HG03469 (cell line): ENCODE data around the gene CACNA1H.
"Not testable (repeated sequence)": the region's sequence is repeated elsewhere in the genome, so short reads cannot be mapped to it uniquely, and the experiment has no call there.

Source experiments
- ATAC-seq: cut with Tn5 transposase; IDR thresholded peaks from one replicate; pipeline ENCODE4 v1.9.1; 2021; ENCODE audit warnings: mild to moderate bottlenecking, moderate library complexity, moderate number of reproducible peaks; ENCODE audit not compliant: unreplicated experiment

Gene CACNA1H

DNA sequence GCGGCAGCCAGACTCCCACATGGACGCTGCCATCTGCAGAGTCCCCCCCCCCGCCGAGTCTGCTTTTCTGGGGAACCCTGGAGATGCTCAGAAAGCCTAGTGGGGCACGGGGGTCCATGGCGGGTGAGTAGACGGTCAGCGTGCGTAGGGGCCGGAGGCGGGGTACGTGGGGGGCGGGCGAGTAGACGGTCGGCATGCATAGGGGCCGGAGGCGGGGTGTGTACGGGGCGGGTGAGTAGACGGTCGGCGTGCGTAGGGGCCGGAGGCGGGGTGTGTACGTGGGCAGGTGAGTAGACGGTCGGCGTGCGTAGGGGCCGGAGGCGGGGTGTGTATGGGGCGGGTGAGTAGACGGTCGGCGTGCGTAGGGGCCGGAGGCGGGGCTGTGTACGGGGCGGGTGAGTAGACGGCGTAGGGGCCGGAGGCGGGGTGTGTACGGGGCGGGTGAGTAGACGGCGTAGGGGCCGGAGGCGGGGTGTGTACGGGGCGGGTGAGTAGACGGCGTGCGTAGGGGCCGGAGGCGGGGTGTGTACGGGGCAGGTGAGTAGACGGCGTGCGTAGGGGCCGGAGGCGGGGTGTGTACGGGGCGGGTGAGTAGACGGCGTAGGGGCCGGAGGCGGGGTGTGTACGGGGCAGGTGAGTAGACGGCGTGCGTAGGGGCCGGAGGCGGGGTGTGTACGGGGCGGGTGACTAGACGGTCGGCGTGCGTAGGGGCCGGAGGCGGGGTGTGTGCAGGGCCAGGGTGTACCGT lies 32.7 kb downstream of the CACNA1H start:
- not testable (repeated sequence) for ATAC-seq

DNA sequence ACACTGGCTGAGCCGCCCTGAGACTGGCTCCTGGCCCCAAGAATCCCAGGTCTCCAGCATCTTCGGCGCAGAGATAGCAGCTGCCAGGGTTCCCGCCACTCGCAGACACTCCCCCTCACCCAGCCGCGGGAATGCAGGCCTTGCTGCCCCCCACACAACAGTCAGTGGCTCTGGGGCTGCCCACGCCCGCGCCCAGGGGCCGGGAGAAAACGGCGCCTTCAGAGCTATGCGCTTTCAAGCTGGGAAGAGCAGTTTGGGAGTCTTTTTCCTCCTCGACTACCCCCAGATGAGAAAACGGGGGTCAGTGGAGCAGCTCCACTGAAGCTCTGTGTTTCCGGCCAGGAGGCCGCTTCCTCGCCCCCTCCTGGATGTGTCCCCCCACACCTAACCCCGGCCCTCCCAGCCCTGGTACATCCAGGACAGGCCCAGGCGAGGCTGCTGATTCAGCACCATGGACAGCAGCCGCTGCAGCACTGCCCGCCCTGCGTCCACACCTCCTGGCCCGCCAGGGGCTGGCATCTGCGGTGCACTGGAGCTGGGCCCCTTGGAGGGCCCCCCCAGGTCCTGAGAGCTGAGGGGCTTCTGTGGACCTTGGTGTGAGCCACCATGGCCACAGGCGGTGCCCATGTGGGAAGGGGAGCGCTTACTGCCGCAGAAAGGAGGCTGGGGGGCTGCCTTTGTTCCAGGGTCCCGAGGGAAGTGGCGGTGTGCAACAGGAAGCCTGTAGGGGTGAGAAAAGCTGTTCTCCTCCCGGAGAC lies 35.7 kb downstream of the CACNA1H start:
- no peak for ATAC-seq

GRCh38 chr16:1189455-1189854 lies 36.5 kb downstream of the CACNA1H start:
- no peak for ATAC-seq

GRCh38 chr16:1190789-1191188 lies 37.9 kb downstream of the CACNA1H start:
- ATAC-seq, result not testable (repeated sequence)

GRCh38 chr16:1192384-1193073 lies 39.6 kb downstream of the CACNA1H start:
- no peak for ATAC-seq

- no peak for ATAC-seq
Observed at GRCh38 chr16:1193143-1193824, 40.4 kb downstream of the CACNA1H start.

DNA sequence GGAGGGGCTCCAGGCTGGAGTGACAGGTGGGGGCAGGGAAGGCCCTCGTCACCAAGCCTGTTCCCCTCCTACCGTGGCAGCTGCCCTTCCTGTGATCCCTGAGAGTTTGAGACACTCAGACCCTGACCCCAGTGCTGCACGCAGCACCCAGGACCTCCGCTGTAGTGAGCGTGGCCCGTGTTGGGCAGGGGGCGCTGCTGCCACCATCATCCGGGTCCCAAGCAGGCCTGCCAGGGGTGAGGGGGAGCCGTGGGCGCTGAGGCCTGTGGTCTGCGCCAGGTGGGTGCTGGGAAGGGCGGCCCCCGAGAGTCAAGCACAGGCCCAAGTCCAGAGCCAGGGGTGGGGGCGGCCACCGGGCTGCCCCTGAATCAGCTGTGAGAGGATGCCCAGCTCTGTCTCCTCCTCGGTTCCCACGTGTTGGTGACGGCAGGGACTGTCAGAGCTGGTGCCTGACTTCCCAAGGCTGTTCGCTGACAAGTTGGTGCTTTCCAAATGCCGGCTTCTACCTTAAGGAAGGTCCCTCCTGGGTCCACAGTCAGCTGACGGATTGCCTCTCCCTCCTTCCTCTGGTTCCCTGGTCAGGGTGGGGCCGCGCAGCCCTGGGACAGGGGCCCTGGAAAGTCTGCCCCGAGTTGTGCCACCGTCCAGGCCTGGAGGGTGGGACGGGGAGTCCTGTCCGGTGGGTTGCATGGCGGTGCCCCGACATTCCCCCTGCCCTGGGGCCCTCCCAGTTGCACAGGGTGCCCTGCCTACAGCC lies 41.1 kb downstream of the CACNA1H start:
- no peak for ATAC-seq

DNA sequence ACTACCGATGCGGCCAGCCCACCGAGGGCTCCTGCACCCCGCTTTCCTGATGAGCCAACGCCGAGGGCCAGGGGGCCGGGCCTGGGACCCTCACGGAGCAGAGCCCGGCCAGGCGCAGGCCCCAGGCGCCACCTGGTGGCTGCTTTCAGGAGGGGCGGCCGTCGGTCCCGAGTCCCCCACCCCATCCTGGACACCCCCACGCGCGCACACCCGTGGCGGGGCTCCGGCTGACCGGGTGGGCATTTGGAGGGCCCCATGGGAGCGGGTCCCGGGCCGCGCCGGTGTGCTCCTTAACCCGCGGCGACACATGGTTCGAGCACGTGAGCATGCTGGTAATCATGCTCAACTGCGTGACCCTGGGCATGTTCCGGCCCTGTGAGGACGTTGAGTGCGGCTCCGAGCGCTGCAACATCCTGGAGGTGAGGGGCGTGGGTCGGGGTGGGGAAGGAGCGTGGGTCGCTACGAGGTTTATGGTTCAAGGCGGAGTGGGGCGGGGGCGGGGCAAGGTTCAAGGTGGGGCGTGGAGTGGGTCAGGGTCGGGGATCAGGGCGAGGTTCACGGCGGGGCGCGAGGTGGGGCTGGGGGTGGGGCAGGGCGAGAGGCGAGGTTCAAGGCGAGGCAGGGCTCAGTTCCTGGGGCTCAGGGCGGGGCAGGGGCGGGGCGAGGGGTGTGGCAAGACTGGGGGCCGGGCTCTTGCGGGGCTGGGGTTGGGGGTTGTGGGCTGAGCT lies 41.9 kb downstream of the CACNA1H start:
- ATAC-seq, result no peak

GRCh38 chr16:1195393-1195666 lies 42.4 kb downstream of the CACNA1H start:
- ATAC-seq, result no peak

- ATAC-seq, result no peak
Observed at GRCh38 chr16:1196494-1196893, 43.6 kb downstream of the CACNA1H start.

GRCh38 chr16:1197237-1197866 lies 44.4 kb downstream of the CACNA1H start:
- no peak for ATAC-seq

GRCh38 chr16:1198194-1198593 lies 45.3 kb downstream of the CACNA1H start:
- ATAC-seq, result no peak

GRCh38 chr16:1198671-1199346 lies 45.9 kb downstream of the CACNA1H start:
- not testable (repeated sequence) for ATAC-seq

DNA sequence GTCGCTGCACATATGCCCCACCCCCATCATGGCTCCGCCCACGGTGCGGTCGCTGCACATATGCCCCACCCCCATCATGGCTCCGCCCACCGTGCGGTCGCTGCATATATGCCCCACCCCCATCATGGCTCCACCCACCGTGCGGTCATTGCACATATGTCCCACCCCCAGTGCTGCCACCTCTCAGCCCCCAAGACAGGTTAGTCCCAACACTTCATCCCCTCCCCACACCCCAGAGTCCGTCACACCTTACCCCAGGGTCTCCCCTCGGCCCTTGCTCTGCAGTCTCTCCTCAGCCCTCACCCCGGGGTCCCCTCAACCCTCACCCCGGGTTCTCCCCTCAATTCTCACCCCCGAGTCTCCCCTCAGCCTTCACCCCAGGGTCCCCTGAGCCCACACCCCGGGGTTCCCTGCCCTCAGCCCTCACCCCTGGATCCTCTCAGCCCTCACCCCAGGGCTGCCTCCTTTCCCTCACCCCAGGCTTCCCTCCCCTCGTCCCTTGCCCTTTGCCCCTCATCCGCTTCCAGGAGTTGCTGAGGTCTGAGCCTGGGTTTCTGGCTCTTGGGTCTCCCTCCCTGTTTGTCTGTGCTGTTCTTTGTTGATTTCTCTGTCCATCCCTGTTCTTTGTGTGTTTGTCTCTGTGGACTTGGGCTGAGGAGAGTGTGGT lies 46.6 kb downstream of the CACNA1H start:
- ATAC-seq, result no peak

GRCh38 chr16:1200014-1200627 lies 47.2 kb downstream of the CACNA1H start:
- ATAC-seq, result no peak

GRCh38 chr16:1201444-1201843 lies 48.5 kb downstream of the CACNA1H start:
- ATAC-seq, result no peak

DNA sequence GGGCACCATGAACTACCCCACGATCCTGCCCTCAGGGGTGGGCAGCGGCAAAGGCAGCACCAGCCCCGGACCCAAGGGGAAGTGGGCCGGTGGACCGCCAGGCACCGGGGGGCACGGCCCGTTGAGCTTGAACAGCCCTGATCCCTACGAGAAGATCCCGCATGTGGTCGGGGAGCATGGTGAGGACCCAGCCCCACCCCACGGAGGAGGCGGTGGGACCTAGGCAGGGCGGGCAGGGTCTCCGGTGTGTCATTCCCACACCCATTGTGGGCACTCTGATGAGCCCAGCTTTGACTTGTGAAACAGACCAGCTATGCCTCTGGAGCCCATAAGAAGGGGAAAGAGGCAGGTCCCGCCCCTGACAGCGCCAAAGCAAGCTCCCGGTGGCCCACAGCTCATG lies 49.4 kb downstream of the CACNA1H start:
- no peak for ATAC-seq

- ATAC-seq, result no peak
Observed at GRCh38 chr16:1204933-1205332, 52.0 kb downstream of the CACNA1H start.
